HG02798 (cell line): ENCODE measurements around the gene SPDYE1.
A peak's percentile ranks its signal among the peaks of the same experiment; 100 is the strongest.
"Not testable (repeated sequence)": the region's sequence is repeated elsewhere in the genome, so short reads cannot be mapped to it uniquely, and the experiment has no call there.

Experiments
- ATAC-seq: cut with Tn5 transposase; IDR thresholded peaks from one replicate; pipeline ENCODE4 v1.9.1; 2021; ENCODE audit warnings: mild to moderate bottlenecking; ENCODE audit not compliant: unreplicated experiment, poor library complexity

SPDYE1 gene

GRCh38 chr7:44039800-44040492, 42.2 kb downstream of the SPDYE1 start:
- ATAC-seq: not testable (repeated sequence)

- ATAC-seq: peak; percentile 47
These were observed 42.8 kb downstream of the SPDYE1 start for GRCh38 chr7:44040493-44040891.

DNA sequence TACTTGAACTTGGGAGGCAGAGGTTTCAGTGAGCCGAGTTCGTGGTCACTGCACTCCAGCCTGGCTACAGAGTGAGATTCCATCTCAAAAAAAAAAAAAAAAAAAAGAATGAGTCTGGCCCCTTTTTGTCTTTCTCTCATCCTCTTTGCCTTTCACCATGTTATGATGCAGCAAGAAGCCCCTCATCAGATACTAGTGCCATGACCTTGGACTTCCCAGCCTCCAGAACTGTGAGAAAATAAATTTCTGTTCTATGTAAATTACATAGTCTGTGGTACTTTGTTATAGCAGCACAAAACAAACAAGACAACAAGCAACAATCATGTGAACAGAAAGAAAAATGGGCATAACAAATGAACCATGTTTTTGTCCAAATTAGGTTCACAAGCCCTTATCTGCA, 44.5 kb downstream of the SPDYE1 start:
- no peak for ATAC-seq

GRCh38 chr7:44043902-44044301, 46.2 kb downstream of the SPDYE1 start:
- ATAC-seq: no peak

DNA sequence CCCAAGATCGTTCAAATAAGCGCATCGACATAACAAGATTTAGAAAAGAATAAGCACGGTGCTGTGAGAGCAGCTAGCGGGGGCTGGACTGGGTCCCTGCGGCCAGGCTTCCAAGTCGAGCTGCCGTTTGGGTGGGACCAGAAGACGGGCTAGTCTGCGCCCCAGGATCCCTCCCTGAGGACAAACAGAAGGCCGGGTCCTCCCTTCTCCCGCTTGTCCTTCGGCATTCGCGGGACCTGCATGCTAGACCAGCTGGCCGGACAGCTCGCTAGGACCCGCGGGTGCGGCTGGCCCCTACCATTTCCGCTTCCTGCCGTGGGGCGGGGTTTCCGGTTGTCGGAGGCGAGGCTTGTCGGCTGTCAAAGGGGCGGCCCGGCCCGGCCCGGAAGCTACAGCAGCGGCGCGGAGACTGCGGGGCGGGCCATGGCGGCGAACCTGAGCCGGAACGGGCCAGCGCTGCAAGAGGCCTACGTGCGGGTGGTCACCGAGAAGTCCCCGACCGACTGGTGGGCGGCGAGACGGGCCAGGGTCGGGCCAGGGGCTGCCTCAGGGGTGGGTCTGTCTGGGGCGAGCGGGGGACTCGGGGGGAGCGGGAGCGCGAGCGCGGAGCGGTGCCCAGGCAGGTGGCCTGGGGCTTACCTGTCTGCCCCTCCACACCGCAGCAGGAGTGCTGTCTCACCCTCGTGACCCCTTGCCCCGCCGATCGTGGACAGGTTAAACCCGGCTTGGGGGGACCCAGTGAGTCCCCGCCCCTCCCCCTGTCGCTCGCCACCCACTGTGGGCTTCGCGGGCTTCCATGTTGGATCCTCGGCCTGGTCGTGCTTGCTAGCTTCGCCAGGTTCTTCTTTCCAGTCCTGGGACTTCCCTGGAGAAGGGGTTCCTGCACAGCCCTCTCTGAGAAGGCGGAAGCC, 46.9 kb downstream of the SPDYE1 start, which contains the start of gene DBNL:
Gene DBNL (plus strand): TSS at position 388 of the 911 bp plus-strand sequence. CDS start 36 bp downstream, at position 424.
- peak; percentile 80 for ATAC-seq

DNA sequence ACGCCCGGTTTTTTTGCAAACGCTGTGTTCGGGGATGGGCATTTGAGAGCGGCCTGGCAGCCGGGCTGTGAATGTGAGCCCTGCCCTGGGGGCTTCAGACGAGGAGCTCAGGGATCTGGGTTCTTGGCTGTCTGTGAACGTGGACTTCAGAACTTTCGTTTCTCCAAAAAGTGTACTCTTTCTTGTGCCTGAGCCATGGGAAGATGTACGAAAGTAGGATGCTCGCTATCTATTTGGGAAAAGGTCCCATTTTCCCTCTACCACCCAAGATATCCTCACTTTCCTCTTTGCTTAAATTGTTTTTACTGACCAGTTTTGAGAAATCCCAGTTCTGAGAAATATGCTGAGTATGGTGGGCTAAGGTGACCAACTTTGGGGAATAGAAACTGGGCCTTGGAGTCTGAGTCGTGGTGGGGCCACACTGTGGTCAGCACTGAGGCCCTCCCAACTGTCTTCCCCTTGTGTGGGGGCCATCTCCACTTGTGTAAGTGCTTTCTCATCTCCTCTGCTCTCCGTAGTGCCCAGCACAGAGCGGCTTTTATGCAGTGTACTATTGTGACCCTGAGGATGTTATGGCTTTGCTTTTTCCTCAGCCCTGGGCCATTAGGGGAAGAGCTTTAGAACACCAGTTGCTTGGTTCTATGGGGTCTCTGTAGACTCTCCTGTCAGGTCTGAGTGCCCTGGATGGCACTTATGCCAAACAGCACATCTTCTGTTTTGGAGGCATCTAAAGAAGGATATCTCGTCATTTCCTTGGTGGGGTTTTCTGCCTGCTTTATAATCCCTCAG, 47.7 kb downstream of the SPDYE1 start:
- no peak for ATAC-seq

DNA sequence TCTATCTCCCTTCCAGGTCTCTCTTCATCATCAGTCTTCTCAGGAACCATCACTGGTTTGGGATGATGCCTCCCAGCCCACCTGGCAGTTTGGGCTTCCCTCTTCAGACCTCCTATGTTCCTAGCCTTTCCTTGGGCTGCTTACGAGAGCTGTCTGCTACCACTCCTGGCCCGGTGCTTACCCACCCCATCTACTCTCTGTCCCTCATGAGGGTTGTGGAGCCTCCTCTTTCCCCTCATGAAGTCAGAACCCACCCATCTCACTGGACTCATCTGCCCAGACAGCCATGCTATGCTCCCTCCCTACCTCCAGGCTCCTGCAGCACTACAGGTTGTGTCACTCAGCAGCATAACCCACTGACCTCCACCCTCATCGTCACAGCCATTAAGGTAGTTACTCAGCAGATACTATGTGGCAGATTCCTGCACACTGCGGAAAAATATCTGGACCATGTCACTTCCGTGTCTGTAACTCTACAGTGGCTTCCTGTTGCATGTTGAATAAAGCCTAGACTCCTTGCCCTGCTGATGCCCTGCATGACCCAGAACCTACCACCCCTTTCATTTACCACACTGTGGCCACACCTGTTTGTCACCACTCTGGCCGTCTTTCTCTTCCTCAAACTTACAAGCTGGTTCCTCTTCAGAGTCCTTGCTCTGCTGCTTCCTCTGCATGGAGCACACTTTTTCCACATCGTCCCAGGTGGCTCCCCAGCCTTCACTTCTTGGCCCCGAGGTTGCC, 48.8 kb downstream of the SPDYE1 start:
- ATAC-seq: peak; percentile 47

DNA sequence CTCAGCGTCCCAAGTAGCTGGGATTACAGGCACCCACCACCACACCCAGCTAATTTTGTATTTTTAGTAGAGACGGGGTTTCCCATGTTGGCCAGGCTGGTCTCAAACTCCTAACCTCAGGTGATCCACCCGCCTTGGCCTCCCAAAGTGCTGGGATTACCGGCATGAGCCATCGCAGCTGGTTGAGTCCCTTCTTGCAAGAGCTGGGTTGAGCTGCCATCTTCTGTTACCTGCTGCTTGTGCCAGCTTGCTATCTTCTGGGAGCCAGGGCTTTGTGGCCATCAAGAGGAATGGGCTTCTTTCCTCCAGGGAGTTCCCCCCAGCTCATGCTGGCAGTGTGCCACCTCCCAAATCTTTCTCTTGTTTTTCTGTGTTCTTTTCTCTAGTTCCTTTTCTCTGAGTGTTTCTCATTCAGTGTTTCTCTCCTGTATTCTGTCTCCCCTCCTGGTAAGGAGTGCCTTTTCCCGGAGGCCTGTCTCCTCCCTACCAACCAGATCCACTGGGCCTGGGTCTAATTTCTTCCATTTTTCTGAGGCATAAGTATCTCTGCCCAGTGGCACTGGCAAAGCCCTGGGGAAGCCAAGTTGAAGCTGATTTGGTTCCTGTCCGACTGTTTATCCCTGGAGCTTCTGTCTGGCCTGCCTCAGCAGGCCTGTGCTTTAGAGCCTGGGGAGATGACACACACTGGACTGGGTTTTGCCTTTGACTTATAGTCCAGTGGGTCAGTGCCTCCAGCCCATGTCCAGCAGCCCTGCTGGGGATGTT, 50.5 kb downstream of the SPDYE1 start:
- ATAC-seq: no peak

DNA sequence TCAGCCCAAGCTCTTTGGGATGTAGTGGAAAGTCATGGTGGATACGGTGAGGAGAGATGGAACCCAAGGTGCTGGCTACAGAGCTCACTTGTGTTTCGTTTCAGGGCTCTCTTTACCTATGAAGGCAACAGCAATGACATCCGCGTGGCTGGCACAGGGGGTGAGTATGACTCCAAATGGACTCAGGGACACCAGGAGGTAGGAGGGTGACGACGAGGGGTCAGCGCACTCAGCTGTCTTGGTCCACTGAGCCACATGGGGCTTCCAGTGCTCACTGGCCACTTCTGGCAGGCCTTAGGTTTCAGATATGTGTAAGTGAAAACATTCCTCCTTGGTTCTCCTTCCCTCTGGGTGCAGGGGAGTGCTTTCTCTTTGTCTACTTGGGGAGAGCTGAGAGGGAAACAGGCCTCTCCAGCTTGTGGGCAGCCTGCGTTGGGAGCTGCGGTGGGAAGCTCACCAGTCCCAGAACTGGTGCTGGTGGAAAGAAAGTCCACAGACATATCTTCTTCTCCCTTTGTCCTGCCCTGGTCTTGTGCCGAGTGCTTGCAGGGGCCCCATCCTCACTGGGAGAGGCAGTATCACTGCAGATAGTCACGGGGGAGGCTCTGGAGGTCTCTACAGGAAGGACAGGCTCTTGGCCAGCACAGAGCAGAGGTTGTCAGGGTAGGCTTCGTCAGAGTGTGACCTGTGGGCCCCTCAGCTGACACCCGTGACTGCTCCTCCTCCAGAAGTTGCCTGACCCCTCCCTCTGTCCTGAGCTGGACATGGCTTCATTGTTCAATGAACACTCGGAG, 52.6 kb downstream of the SPDYE1 start:
- ATAC-seq: no peak

GRCh38 chr7:44050915-44051560, 53.3 kb downstream of the SPDYE1 start:
- ATAC-seq: no peak

DNA sequence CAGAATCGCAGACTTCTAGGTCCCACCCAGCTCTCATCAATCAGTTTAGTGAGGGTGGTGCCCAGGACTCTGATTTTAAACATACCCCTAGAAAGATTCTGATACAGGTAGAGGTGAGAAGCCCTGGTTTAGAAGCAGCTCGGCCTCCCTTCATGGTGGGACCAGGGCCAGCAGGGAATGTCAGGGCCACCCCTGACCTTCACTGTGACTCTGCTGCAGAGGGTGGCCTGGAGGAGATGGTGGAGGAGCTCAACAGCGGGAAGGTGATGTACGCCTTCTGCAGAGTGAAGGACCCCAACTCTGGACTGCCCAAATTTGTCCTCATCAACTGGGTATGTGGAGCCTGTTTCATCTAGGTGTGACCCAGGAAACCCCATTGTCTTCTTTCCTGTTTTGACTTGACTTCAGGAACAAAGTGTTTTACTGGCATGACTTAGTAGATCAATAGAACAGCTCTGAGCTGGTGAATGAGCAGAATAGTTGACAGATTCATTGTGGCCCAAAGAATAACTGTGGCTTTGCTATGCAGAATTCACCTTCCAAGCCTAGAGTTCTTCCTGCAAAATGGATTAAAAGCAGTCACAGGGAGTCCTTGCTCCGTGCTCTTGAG, 54.0 kb downstream of the SPDYE1 start:
- no peak for ATAC-seq

- ATAC-seq: no peak
These were observed 55.2 kb downstream of the SPDYE1 start for GRCh38 chr7:44052771-44053365.

- no peak for ATAC-seq
These were observed 59.0 kb downstream of the SPDYE1 start for GRCh38 chr7:44056681-44057080.

GRCh38 chr7:44057181-44057848, 59.6 kb downstream of the SPDYE1 start:
- ATAC-seq: no peak

GRCh38 chr7:44057849-44058758, 60.4 kb downstream of the SPDYE1 start:
- no peak for ATAC-seq
